Measurements from ENCODE around the gene ARHGAP24. TPM values are rescaled to one million over a fixed set of nuclear protein-coding genes. Genes with fewer than 3 reads are reported as not detected.

ARHGAP24 gene
- polyA plus RNA-seq, 1 of the 3 experiments (the other 2 are of a cell fraction) = 1.4 TPM

DNA sequence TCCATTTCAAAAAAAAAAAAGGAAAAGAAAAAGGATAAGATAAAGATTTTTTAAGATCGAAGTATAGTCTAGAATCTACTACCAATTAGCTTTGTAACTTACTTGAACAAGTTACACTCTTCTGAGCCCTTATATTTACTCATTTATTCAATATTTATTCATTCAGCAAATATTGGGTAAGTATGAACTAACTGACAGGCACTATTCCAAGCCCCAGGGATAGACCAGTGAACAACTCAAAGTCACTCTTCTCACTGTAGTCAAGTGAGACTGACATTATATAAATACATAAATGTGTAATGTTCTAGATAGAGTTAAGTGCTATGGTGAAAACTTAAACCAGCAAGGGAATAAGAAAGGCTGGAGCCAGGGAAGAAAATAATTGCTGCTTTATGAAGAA lies 131.6 kb downstream of the ARHGAP24 start:
- Histone ChIP-seq H3K27me3 (ENCODE audit: insufficient read depth) (no peaks in the 10 kb centered on the region), H2AFZ (ENCODE audit: low read depth) (no peak overlapping the region), H3K4me3 (ENCODE audit: low read depth in 2 of 2, low read length in 1 of 2) (no peak overlapping the region), H3K79me2 (ENCODE audit: insufficient read depth) (no peaks in the 10 kb centered on the region), H4K20me1 (ENCODE audit: insufficient read depth) (no peaks in the 10 kb centered on the region), H3K9me2 (no peaks in the 10 kb centered on the region), H3K27ac (ENCODE audit: low read depth in 2 of 2, low read length in 1 of 2) (no peak overlapping the region; a peak in 1 of 4 replicates), H3F3A (replicated peaks; ENCODE audit: insufficient read depth) (no peaks in the 10 kb centered on the region), H3K9me3 (no peaks in the 10 kb centered on the region), H3K36me3 (replicated peaks in 1 of 2; ENCODE audit: control insufficient read depth in 1 of 2, insufficient read depth in 2 of 2, low read length in 1 of 2) (no peaks in the 10 kb centered on the region), H3K9ac (no peak overlapping the region), H3K4me2 (no peak overlapping the region), H3K4me1 (ENCODE audit: control insufficient read depth in 1 of 2, insufficient read depth in 2 of 2, low read depth in 1 of 2, low read length in 1 of 2) (peaks cover 0 to 15% of the 10 kb centered on the region in 2 experiments; a peak in 2 of 4 replicates)
- ChIA-PET POLR2A (no interaction called here), CTCF (no interaction called here)
- DNase-seq = no peak
- WGBS (ENCODE audit: low lambda C conversion rate) = 33% methylated on average over 1 of the region's 1 CpG
- TF ChIP-seq TEAD4 (IDR thresholded peaks at IDR 0.05; ENCODE audit: borderline replicate concordance, insufficient read depth) = no peak
- no peak for TF ChIP-seq RFX5 (IDR thresholded peaks at IDR 0.05; ENCODE audit: low read length)
- TF ChIP-seq MAX (IDR thresholded peaks at IDR 0.05; ENCODE audit: low read depth) = no peak
- no peak for TF ChIP-seq JUND (IDR thresholded peaks at IDR 0.05)
- TF ChIP-seq USF1 (IDR thresholded peaks at IDR 0.05; ENCODE audit: borderline replicate concordance, low read depth) = no peak
- TF ChIP-seq YY1 (IDR thresholded peaks at IDR 0.05; ENCODE audit: low read depth) = no peak
- TF ChIP-seq REST (IDR thresholded peaks at IDR 0.05; ENCODE audit: low read depth, low read length) = no peak
- TF ChIP-seq, protein P1, sequence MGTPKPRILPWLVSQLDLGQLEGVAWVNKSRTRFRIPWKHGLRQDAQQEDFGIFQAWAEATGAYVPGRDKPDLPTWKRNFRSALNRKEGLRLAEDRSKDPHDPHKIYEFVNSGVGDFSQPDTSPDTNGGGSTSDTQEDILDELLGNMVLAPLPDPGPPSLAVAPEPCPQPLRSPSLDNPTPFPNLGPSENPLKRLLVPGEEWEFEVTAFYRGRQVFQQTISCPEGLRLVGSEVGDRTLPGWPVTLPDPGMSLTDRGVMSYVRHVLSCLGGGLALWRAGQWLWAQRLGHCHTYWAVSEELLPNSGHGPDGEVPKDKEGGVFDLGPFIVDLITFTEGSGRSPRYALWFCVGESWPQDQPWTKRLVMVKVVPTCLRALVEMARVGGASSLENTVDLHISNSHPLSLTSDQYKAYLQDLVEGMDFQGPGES (IDR thresholded peaks at IDR 0.05; ENCODE audit: low read depth, low read length) = no peak
- no peak for TF ChIP-seq PBX3 (IDR thresholded peaks at IDR 0.05)
- TF ChIP-seq ZBTB33 (IDR thresholded peaks at IDR 0.05; ENCODE audit: borderline replicate concordance, low read depth) = no peak

Measured in SK-N-SH (cell line).